Inferior parietal cortex (tissue), 1 donor: ENCODE results near the gene PLXNB1.
A peak's percentile ranks its signal among the peaks of the same experiment; 100 is the strongest.

Source experiments
- DNase-seq: peaks from one replicate; pipeline ENCODE4 v3.0.0-alpha.2; 2016; ENCODE audit errors: extremely low spot score

Gene PLXNB1

DNA sequence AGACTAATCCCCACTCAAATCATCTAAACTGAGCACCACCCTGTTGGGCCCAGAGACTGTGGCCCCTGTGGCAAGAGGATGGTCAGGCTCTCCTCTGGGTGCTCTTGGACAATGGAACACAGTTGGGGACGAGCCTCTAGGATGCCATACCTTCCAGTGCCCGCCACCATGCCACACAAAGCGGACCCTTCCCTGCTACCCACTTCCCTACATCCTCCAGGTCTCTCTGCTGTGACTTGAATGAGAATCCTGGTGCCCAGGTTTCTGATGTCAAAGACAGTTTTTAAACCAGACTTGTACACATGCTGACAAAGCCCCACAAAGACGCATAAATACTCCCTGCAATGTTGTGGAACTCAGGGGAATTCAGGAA is 5.3 kb upstream of the PLXNB1 start:
- DNase-seq = no peak

DNA sequence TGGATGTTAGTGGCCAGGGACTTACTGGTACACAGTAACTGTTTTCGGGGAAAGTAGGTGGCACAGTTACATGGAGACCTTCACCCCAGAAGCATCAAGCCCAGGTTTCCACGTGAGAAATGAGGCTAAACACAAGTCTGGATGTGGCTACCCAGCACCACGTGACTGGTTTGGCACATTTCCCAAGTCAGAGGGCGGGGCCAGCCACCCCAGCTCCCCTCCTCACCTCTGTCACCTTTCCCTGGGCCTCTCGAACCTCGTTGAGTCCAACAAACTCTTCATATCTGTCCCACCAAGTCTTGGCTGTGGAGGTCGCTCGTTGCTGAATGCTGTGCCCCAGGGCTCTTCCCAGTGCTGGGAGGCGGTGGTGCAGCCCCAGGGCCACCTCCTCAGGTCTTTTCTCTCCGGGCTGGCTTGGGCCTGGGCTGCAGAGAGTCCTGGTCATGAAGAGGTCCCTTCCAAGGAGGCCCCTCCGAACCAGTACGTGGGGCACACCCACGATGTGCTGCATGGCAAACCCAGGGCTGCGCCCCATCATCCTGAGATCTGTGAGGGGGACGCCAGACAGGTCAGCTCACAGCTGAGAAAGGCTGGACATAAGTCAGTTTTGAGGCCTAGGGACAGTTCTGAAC is 4.8 kb upstream of the PLXNB1 start:
- no peak for DNase-seq

DNA sequence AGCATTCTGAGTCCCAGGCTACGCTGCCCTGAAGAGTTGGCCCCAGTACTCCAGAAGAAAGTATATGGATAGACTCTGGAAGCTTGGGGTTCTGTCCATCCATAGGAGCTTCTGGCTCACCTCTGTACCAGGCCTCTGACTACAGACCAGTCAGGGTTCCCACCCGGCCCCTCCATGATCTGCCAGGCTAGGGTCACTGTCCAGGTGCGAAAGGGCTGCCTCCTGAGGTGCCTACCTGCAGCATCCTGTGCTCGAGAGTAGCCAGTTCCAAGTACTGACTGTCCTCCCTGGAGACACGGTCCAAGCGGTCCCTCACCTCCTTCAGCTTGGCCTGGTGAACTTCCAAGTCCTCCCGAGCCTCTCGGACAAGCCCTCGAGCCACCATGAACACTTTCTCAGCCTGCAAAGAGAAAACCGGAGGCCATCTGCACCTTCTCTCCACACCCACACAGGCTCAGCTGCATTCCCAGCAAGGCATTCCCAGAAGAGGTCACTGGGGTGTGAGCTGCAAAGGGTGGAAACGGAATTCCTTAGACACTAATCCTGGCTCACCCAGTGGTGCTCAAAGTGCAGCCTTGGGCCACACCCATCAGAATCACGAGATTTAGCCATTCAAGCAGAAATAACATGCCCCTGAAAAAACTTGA is 3.7 kb upstream of the PLXNB1 start:
- no peak for DNase-seq

DNA sequence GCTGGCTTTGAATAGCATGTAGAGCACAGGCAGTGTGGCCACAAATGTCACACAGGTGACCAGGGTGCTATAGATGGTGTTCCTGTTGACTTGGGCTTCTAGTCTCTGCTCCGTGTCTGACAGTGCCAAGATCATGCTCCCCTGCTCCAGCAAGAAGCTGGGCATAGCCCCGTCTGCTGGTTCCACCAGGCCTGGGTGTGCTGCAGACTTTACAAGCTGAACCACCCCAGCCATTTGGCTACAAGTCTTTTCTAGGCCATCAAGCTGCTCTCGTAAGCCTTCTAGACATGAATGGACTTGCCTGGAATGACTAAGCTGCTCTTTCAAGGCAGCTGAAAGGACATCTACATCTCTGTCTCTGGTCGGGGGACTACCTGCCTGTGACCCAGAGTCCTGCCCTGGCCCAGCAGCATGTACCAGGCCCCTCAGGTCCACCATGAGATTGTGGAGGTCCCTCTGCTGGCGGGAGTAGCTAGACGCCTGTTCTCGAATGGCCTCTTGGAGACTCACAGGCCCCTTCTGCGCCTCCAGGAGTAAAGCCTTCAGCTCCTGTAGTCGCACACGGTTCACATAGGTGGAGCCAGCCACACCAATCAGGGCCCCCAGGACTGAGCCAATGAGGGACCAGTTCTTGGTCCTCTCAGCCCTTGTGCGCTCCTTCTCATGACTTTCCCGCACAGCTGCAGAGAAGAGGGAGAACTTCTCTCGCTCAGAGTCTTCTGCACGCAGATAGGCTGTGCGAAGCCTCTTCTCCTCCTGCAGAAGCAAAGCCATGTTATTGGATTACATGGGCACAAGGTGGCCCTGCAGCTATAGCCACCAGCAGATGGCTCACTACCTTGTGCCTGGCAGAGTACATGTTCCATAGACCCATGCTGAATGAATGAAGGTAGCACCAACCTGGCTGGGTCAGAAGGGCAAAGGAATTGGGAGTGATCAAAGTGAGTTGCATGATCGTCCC is 2.8 kb upstream of the PLXNB1 start:
- DNase-seq = no peak

DNA sequence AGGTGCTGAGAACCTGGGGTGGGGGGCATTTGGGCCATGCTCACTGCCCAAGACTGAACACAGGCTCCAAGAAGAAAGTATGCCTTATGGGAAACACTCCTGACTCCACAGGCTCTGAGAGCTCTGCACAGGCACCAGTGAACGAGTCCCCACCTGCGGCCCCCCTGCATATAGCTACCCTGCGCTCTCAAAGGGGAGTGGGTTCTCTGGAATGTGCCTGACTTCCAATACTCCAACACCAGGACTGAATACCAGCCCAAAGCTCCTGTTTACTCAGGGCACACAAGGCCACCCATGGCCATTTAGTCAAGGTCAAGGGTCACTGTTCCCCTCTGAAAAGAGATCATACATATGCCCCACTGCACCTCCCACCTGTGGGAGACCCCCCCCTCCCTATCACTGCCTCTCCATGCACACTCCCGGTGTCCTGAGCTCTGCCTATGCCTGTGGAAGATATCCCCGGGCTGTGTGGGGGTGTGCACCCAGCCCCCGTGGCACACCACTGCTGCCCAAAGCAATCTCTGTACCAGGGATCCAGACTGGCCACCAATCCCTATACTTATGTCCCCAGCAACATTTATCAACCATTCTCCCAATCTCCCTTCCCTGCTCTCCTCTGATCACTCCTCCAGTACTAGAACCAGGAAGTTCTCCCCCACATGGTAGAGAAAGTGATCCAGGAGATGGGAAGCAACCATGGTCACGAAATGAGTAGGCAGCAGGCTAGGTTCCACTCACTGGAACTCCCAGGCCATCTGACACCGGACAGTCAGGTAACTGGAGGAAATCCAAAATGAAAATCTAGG is 1.5 kb upstream of the PLXNB1 start:
- DNase-seq = no peak

DNA sequence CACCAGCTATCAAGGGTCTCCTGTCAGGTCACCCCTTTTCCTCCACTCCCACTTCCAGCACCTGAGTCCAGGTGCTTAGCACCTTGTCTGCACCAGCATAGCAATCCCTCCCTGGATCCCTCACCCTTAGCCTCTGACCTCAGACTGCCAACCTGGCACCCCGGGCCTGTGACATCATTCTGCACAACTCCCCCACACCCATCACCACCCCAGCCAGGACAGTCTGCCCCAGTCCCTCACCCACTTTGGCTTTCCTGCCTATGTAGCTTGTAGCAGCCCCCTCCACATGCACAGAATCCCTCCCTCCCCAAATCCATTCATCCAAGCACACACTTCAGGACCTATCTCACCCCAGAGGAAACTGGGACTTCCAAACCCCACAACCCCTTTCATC is 819 bp upstream of the PLXNB1 start:
- DNase-seq = no peak

DNA sequence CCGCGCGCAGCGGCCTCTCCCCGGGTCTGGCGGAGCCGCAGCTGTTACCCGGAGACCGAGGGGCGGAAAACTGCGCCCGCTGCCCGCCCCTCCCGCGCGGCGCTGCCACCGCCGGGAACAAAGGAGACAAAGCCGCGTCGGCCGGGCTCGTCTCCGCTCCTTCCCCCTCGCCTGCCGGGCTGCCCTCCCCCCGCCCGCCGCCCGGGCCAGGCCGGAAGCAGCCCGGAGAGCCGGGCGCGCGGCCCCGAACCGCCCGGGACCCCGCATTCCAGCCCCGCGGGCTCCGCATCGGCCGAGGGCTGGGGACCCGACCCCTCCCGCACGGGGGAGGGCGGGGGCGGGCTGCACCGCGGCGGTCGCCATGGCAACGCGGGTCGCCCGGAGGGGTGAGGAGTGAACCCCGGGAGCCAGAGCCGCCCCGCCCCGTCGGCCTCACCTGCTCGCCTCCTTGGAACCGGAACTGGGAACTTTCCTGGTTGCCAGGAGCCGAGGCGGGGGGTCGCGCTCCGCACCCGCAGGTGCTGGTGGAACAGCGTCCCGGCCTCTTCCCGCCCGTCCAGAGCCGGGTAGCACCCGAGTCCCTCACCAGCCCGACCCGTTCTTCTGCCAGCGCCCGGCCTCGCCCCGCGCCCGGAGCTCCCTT is 448 bp downstream of the PLXNB1 start:
- peak; percentile 54 for DNase-seq

DNA sequence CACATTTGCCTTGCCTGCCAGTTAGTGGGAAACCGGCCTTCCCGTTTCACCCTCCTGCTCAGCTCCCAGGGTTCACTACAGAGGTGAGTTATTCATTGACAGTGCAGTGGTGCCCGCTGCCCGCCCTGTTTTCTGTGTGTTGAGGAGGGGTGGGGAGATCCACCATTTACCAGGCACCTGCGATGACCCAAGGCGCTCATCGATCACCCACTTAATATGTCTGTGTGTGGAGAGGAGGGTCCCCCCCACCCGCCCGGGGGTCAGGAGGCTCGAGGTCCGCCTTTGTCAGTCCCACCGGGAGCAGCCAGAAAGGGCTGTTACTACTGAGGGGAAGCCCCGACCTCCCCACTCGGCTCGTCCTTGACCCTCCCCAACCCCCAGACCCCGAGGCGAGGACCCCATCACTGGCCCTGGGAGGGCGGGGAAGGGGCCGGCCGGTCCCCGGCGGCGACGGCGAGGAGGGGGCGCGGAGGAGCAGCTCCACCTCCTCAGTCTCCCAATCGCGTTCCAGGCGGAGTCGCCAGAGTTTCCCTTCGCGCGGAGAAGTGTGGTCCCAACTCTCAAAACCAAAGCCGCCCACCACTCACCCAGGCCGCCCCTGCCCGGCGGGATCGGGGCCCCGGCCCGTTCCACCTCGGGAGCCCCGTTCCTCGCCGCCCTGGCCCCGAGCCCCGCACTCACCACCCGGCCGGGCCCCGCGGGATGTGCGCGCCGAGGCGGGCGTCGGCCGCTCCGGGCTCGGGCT is 1.1 kb downstream of the PLXNB1 start:
- DNase-seq = no peak

DNA sequence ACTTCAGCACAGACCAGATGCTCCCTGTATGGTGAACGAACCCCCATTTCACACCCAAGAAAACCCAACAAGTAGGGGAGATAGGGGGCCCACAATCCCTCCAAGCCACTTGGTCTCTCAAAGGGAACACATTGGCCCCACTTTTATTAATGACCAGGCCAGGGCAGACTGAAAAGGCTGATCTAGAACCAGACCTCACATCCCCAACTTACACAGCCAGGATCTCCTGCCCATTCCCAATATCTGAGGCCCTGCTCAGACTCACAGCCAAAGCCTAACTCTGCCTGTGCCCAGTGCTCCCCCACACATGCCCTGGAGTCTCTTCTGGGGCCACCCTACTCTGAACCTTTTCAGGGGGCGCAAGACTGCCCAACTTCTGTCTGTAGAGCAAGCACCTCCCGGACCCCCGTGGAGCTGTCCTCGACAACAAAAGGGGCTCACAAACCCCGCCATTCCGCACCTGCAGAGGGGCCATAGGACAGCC is 1.8 kb downstream of the PLXNB1 start:
- no peak for DNase-seq

DNA sequence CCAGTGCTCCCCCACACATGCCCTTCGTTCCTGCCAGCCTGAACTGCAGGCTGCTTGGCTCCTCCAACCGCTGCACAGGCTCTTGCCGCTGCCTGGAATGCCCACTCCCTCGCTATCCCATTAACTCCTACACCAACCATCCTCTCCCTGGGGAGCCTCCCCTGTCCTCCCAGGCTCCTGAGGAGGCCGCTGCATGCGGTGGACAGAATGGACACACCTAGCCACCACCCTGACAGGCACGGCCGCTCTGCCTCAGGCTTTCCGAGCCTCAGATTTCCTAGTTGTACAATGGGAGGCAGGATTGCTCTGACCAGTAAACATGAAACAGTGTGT is 2.3 kb downstream of the PLXNB1 start:
- DNase-seq = no peak

DNA sequence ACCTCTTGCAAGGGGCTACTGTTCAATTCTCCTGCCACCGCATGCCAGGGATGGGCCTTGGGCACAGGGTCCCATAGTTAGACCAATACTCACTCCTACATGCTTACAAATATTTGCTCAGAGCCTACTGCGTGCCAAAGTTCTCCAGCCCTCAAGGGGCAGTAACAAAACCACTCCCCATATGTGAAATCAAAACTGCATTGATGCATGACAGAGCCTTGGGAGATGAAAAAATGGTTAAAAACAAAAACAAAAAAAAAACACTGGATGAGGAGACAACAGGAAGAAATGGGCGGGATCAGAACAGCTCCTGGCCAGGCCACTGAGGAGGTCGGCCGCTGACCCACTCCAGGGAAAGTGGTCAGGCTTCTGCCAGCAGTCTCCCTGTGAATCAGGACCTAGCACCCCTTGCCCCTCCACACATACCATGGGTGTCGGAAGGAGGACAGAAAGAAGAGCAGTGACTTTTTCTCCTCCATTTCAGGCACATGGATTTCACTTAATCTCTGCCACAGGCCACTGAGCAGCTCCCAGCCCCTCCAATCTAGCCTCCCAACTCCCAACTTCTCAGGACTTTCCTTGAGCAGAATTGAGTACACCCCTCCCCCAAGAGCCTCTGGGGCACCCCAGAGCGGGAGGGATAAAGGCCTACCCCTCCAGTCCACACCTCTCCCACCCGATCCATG is 2.8 kb downstream of the PLXNB1 start:
- DNase-seq = no peak

DNA sequence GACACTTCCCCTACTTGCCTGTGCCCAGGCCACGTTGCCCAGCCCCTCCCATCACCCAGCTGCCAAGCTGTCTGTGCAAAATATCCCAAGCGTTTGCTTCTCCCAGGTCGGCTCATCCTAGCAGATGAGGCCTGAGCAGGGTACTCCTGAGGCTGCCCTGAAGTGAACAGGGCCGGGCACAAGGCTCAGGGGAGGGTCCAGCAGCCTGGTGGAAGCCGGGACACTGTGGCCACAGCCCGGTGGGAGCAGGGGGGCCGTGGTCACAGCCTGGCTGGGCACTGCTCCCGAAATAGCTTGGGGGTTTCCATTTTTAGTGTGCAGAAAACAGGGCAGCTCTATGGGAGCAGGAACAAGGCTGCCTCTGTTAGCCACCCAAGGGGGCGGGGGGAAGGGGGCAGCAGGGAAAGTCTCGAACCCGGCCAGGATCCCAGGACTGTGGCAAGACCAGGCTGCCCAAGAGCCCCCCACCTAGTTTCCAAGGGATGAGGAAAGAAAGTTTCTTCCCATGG is 3.4 kb downstream of the PLXNB1 start:
- peak; percentile 83 for DNase-seq

DNA sequence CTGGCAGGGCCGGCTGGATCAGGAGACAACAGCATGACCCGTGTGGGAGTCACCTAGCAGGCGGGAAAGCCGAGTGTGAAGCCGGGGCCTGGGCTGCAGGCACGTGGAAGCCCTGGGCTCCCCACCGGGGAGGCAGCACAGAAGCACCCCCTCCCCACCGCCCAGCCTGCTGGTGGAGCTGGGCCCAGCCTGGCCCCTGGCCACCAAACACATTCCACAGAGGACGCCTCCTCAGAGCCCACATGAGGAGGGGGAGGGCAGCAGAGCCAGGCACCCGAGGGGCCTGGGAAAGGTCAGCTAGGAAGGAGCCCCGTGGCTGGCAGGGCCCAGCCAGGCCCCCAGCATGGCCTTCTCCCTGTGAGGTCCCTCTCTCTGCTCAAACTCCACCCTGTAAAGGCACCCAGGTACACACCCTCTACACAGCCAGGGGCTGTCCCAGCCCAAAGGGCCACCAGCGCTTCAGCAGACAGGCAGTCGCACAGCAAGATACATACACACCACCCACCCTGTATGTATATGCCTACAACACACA is 4.5 kb downstream of the PLXNB1 start:
- DNase-seq = no peak

DNA sequence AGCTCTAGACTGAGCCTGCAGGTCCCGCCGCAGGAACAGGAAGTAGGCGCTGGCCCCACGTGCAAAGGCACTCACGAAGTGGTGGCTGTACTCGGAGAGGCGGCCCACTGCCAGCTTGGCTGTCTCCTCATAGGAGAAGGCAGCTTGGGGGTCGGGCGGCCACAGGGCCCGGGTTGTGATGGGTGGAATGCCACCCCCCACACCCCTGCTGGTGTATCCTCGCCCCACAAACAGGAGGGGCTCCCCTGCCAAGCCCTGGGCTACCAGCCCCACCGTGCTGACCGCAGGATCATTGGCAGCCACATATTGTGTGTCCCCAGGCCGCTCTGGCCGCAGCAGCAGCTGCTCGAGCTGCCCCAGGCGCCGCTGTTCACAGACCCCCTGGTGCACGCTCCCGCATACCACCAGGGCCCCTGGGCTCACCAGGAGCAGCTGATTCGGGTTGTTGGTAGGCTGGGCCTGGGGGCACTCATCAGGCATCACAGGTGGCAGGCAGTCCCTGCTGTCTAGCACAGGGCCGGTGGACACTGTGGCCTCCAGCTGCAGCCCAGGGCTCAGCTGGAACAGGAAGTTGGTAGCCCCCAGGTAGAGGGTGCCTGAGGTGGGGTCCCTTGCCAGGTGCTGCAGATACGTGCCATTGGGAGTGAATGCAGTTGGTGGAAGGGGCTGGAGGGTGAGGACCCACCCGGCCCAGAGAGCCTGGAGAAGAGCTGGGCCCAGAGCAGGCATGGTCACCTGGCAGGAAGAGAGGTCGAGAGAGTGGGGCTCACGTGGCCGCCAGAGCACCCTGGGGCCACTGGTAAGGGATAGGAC is 5.8 kb downstream of the PLXNB1 start:
- DNase-seq = no peak

DNA sequence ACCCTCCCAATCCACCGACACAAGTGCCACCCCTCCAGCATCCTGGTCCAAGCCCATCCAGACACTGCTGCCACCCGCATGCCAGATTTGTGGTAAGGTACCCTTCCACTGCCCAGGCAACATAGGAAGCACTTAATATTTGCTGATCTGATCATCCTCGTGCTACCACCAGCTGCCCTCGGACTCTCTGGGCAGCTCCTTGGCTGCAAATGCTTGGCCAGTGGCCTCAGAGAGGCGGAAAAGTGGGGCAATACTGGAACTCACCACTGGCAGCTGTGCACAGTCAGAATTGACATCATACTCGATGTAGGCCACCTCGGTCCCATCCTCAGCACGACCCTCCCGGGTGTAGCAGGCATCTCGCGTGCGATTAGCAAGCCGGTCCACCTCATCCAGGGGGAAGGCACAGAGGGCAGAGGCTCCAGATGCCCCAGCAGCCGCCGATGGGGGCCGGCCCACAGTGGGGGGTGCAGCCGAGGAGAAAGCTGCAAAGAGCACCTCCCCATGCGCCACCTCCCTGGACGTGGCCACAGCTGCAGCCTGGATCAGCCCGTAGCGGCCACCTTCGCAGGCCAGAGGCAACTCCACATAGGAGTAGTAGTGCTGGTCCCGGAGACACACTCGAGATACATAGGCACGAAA is 6.5 kb downstream of the PLXNB1 start:
- DNase-seq = no peak

DNA sequence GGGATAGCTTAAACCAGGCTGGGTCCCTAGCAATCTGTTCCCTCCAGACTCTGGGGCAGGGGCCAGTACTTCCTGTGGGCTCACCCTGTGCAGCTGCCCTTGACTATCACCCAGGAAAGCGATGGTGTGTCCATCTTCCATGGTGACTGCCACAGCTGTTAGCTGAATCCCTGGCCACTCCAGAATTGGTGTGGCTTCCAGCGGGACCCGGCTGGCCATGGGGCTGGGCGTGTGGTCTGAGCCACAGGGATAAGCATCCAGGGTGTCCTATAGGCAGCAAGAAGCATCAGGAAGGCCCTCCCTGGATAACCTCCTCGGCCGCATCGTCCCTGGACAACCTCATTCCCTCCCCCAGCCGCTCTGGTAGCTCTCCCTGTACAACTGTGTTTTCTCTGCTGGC is 7.2 kb downstream of the PLXNB1 start:
- DNase-seq = no peak

DNA sequence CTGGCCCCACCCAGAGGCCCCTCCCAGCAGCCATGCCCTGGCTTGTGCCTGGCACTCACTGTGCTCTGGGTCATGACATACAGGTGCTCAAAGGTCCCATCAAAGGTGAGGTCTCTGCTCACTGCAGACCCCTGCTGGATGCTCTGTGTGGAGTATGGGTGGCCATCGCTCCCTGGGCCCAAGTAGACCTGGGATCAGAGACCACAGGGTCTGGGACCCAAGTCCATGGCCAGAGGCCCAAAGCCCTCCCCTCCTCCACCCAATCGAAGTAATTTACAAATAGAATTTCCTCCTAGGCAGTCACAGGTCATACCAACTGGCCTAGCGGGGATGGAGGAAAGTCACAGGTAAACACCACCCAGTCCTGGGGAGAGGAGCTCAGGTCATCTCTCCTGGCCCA is 7.6 kb downstream of the PLXNB1 start:
- DNase-seq = no peak

DNA sequence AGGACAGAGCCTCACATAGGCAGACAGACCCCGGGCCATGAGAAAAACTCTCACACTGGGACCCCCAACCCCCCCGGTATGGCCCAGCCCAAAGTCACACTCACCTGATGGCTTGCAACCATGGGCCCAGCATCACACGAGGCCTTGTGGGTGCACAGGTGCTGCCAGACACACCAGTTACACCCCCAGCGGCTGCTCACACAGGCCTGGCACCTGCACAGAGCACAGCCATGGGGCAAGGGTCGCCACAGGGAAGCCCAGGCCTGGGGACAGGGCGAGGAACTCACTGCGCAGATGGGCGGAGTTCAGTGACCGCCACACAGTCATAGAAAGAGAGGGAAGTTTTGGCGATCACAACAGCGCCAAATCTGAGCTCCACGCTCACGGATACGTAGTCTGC is 9.3 kb downstream of the PLXNB1 start:
- no peak for DNase-seq
